ENCODE measurements around the gene CLDN15.

DNA sequence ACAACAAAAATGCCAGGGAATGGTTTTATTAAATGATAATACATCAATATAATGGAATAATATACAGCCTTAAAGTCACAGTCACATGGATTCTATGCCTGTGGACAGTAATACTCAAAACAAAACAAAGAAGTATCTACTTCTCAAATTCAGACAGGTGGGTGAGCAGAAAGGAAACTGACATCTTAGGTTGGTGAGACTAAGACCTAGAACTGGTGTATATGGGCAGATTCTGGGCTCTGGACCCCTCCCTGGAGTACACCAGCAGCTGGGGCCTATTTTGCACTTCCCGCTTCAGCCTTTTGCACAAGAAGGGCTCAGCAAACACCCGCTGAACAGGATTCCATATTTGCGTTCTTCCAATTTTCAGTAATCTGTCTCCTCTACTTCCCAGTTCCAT lies 12.7 kb upstream of the CLDN15 start:
- TF ChIP-seq POLR2A (IDR thresholded peaks at IDR 0.05; ENCODE audit: low read length) (no peak), GATA1 (IDR thresholded peaks at IDR 0.05; ENCODE audit: low read depth, low read length) (no peak)

Measured in erythroblast (primary cell).